Measurements from ENCODE around the gene SAFB2.

GRCh38 chr19:5644037-5644436 is 21.5 kb upstream of the SAFB2 start:
- TF ChIP-seq CTCF (IDR thresholded peaks at IDR 0.05): no peak
- TF ChIP-seq PBX3 (IDR thresholded peaks at IDR 0.05): no peak
- TF ChIP-seq SMC3 (IDR thresholded peaks at IDR 0.05): no peak
- TF ChIP-seq MAX (IDR thresholded peaks at IDR 0.05): no peak
- TF ChIP-seq CHD4 (IDR thresholded peaks at IDR 0.05; ENCODE audit: borderline replicate concordance): no peak
- TF ChIP-seq RAD21 (conservative IDR thresholded peaks at IDR 0.05 in 1 of 2, IDR thresholded peaks at IDR 0.05 in 1 of 2): no peak
- TF ChIP-seq EP300 (IDR thresholded peaks at IDR 0.05): no peak

Data from A549 (cell line).